ENCODE data around the gene KIAA0825. TPM values are rescaled to one million over a fixed set of nuclear protein-coding genes. Genes with fewer than 3 reads are reported as not detected.

Gene KIAA0825
- total RNA-seq, 1 donor from 2014 or later, result 5.8 TPM

DNA sequence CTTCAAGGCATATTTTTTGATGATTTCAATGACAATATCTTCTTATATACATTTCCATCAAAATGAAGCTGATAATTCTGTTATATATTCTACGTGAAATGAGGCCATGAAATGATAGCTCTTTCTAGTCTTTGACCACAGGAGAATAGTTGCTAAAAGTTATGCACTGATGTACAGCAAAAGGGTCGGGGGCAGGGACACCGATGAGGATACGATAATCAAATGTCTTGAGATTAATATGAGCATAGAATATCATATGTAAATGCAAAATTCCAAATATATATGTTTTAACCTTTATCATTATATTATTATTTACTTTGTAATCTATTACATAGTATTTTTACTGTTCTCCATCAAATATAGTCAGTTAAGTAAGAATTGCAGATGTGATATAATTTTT is 264.8 kb downstream of the KIAA0825 start:
- DNase-seq (ENCODE audit: low spot score, unreplicated experiment), result no peak
- Mint-ChIP-seq H3K27ac (no peak overlapping the region), H3K36me3 (ENCODE audit: insufficient read depth) (peaks cover 3% of the 10 kb centered on the region), H3K27me3 (peaks cover 21% of the 10 kb centered on the region), H3K4me3 (ENCODE audit: low read depth) (no peak overlapping the region), H3K9me3 (ENCODE audit: low read depth) (peaks cover 33% of the 10 kb centered on the region), H3K4me1 (ENCODE audit: low read depth) (no peaks in the 10 kb centered on the region)
- TF ChIP-seq, protein P1, sequence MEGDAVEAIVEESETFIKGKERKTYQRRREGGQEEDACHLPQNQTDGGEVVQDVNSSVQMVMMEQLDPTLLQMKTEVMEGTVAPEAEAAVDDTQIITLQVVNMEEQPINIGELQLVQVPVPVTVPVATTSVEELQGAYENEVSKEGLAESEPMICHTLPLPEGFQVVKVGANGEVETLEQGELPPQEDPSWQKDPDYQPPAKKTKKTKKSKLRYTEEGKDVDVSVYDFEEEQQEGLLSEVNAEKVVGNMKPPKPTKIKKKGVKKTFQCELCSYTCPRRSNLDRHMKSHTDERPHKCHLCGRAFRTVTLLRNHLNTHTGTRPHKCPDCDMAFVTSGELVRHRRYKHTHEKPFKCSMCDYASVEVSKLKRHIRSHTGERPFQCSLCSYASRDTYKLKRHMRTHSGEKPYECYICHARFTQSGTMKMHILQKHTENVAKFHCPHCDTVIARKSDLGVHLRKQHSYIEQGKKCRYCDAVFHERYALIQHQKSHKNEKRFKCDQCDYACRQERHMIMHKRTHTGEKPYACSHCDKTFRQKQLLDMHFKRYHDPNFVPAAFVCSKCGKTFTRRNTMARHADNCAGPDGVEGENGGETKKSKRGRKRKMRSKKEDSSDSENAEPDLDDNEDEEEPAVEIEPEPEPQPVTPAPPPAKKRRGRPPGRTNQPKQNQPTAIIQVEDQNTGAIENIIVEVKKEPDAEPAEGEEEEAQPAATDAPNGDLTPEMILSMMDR (IDR thresholded peaks at IDR 0.05; ENCODE audit: unreplicated experiment), result no peak

DNA sequence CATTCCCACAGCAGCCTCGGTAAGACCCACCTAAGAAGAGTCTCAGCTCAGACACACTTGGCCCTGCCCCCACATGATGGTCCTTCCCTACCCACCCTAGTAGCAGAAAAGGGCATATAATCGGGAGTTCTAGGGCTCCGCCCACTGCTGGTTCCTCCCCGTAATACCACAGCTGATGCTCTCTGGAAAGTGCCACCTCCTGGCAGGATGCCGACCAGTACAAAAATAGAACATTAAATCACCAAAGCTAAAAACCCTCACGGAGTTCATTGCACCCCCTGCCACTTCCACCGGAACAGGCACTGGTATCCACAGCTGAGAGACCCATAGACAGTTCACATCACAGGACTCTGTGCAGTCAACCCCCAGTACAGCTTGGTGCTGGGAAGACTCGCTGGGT is 271.3 kb downstream of the KIAA0825 start:
- Mint-ChIP-seq H3K36me3 (ENCODE audit: insufficient read depth) (peaks cover 7% of the 10 kb centered on the region), H3K9me3 (ENCODE audit: low read depth) (peaks cover 52% of the 10 kb centered on the region), H3K27ac (no peak overlapping the region), H3K4me1 (ENCODE audit: low read depth) (no peaks in the 10 kb centered on the region), H3K27me3 (no peaks in the 10 kb centered on the region), H3K4me3 (ENCODE audit: low read depth) (no peak overlapping the region)
- TF ChIP-seq, protein P1 (IDR thresholded peaks at IDR 0.05; ENCODE audit: unreplicated experiment), result no peak
- DNase-seq (ENCODE audit: low spot score, unreplicated experiment), result no peak

DNA sequence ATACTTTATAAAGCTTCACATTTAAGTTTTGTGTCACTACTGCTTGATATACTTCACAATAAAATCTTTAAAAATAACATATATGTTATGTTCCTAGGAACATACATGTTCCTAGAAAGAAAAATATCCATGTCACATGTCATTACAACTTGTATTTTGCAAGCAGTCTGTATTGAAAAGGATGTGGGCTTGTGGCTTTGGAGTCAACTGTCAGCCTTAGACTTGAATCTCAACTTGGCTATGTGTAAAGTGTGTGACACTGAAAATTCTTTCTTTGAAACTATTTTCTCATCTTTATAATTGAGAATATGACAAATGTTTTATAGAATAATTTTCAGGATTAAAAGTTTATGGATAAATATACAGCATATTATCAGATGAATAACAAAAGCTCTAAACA is 273.1 kb downstream of the KIAA0825 start:
- no peaks in the 10 kb centered on the region for H3K4me1 Mint-ChIP-seq (ENCODE audit: low read depth)
- DNase-seq (ENCODE audit: low spot score, unreplicated experiment), result no peak
- H3K9me3 Mint-ChIP-seq (ENCODE audit: low read depth), result peaks cover 42% of the 10 kb centered on the region
- peaks cover 4% of the 10 kb centered on the region for H3K36me3 Mint-ChIP-seq (ENCODE audit: insufficient read depth)
- TF ChIP-seq, protein P1 (IDR thresholded peaks at IDR 0.05; ENCODE audit: unreplicated experiment), result no peak
- H3K27ac Mint-ChIP-seq, result no peak overlapping the region
- no peaks in the 10 kb centered on the region for H3K27me3 Mint-ChIP-seq
- H3K4me3 Mint-ChIP-seq (ENCODE audit: low read depth), result no peak overlapping the region

DNA sequence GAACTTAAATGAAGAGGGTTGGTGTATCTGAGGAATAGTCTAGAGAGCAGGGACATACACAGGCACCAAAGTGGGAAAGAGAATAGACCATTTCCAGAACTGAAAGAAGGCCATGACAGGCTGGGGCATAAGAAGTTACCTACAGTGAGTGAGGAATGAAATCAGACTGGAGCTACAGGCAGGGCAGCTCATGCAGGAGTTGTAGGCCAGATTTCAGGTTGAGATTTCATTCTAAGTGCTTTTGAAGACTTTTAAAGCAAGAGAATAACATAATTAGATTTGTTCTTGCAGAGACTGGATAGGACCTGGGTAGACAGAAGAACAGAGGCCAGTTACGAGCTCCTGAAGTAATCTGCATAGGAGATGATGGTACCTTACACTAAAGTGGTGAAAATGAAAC is 280.8 kb downstream of the KIAA0825 start:
- TF ChIP-seq, protein P1 (IDR thresholded peaks at IDR 0.05; ENCODE audit: unreplicated experiment), result no peak
- H3K36me3 Mint-ChIP-seq (ENCODE audit: insufficient read depth), result no peaks in the 10 kb centered on the region
- no peak for DNase-seq (ENCODE audit: low spot score, unreplicated experiment)
- no peak overlapping the region for H3K27ac Mint-ChIP-seq
- no peak overlapping the region for H3K4me3 Mint-ChIP-seq (ENCODE audit: low read depth)
- no peaks in the 10 kb centered on the region for H3K4me1 Mint-ChIP-seq (ENCODE audit: low read depth)
- H3K27me3 Mint-ChIP-seq, result no peaks in the 10 kb centered on the region
- H3K9me3 Mint-ChIP-seq (ENCODE audit: low read depth), result peaks cover 11% of the 10 kb centered on the region

DNA sequence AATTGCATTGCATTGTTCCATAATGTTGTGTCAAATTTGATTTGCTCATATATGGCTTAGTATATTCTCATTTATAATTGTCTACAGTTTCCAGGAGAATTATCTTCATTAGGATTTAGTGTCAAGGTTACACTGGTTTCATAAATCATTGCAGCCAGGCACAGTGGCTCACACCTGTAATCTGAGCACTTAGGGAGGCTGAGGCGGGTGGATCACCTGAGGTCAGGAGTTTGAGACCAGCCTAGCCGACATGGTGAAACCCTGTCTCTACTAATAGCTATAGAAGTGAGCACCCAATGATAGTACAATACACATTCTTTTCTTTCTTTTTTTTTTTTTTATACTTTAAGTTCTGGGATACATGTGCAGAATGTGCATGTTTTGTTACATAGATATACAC is 282.5 kb downstream of the KIAA0825 start:
- Mint-ChIP-seq H3K9me3 (ENCODE audit: low read depth) (peaks cover 14% of the 10 kb centered on the region), H3K36me3 (ENCODE audit: insufficient read depth) (no peaks in the 10 kb centered on the region), H3K4me1 (ENCODE audit: low read depth) (no peaks in the 10 kb centered on the region), H3K27ac (no peak overlapping the region), H3K27me3 (no peaks in the 10 kb centered on the region), H3K4me3 (ENCODE audit: low read depth) (no peak overlapping the region)
- DNase-seq (ENCODE audit: low spot score, unreplicated experiment), result no peak
- TF ChIP-seq, protein P1 (IDR thresholded peaks at IDR 0.05; ENCODE audit: unreplicated experiment), result no peak

Measured in progenitor cell of endocrine pancreas (in vitro differentiated cells).